SK-N-SH treated with all-trans-retinoic acid at 6 μM for 48 hours (cell line): ENCODE results near the gene MAGEA2B.

Source experiments
- SNAI2 ChIP-seq: fragments of 250-450 bp; sonication (Bioruptor Pico); IDR thresholded peaks from 2 replicates; pipeline ENCODE4 v1.5.0; 2020; ENCODE audit warnings: mild to moderate bottlenecking, moderate library complexity
- TOX ChIP-seq: fragments of 250-450 bp; sonication (Bioruptor Pico); IDR thresholded peaks from 2 replicates; pipeline ENCODE4 v1.8.0; 2021; ENCODE audit warnings: mild to moderate bottlenecking, moderate library complexity, borderline replicate concordance
- TF ChIP-seq, protein P1 (sequence below): fragments of 250-450 bp; sonication (Bioruptor Pico); IDR thresholded peaks from 2 replicates; pipeline ENCODE4 v1.8.0; 2020; ENCODE audit warnings: mild to moderate bottlenecking, moderate library complexity, borderline replicate concordance
- TF ChIP-seq, protein P2 (sequence below): fragments of 250-450 bp; sonication (Bioruptor Pico); IDR thresholded peaks from 2 replicates; pipeline ENCODE4 v1.5.1; 2021; ENCODE audit warnings: mild to moderate bottlenecking, moderate library complexity

DNA sequence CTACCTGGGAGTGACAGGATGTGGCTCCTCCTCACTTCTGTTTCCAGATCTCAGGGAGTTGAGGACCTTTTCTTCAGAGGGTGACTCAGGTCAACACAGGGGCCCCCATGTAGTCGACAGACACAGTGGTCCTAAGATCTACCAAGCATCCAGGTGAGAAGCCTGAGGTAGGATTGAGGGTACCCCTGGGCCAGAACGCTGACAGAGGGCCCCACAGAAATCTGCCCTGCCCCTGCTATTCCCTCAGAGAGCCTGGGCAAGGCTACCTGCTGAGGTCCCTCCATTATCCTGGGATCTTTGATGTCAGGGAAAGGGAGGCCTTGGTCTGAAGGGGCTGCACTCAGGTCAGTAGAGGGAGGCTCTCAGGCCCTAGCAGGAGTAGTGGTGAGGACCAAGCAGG is 20.7 kb downstream of the MAGEA2B start:
- TF ChIP-seq SNAI2 (CRISPR knock-in tag) (no peak), TOX (CRISPR knock-in tag) (no peak)
- TF ChIP-seq, protein P1, sequence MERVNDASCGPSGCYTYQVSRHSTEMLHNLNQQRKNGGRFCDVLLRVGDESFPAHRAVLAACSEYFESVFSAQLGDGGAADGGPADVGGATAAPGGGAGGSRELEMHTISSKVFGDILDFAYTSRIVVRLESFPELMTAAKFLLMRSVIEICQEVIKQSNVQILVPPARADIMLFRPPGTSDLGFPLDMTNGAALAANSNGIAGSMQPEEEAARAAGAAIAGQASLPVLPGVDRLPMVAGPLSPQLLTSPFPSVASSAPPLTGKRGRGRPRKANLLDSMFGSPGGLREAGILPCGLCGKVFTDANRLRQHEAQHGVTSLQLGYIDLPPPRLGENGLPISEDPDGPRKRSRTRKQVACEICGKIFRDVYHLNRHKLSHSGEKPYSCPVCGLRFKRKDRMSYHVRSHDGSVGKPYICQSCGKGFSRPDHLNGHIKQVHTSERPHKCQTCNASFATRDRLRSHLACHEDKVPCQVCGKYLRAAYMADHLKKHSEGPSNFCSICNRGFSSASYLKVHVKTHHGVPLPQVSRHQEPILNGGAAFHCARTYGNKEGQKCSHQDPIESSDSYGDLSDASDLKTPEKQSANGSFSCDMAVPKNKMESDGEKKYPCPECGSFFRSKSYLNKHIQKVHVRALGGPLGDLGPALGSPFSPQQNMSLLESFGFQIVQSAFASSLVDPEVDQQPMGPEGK (CRISPR knock-in tag): no peak
- TF ChIP-seq, protein P2, sequence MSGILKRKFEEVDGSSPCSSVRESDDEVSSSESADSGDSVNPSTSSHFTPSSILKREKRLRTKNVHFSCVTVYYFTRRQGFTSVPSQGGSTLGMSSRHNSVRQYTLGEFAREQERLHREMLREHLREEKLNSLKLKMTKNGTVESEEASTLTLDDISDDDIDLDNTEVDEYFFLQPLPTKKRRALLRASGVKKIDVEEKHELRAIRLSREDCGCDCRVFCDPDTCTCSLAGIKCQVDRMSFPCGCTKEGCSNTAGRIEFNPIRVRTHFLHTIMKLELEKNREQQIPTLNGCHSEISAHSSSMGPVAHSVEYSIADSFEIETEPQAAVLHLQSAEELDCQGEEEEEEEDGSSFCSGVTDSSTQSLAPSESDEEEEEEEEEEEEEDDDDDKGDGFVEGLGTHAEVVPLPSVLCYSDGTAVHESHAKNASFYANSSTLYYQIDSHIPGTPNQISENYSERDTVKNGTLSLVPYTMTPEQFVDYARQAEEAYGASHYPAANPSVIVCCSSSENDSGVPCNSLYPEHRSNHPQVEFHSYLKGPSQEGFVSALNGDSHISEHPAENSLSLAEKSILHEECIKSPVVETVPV (CRISPR knock-in tag): no peak
